SKM-1 (cell line): ENCODE measurements around the gene ANKHD1.
A peak's percentile ranks its signal among the peaks of the same experiment; 100 is the strongest.
"Not testable (repeated sequence)": the region's sequence is repeated elsewhere in the genome, so short reads cannot be mapped to it uniquely, and the experiment has no call there.

Experiments
- DNase-seq: peaks from one replicate; lab custom pipeline; 2025; ENCODE audit not compliant: unreplicated experiment; lab: John Stamatoyannopoulos, UW

The ANKHD1 gene

GRCh38 chr5:140558542-140558941 is 156.9 kb downstream of the ANKHD1 start:
- no peak for DNase-seq

GRCh38 chr5:140560227-140560626 is 158.6 kb downstream of the ANKHD1 start:
- DNase-seq = no peak

- no peak for DNase-seq
These were observed 160.3 kb downstream of the ANKHD1 start for GRCh38 chr5:140561753-140562523.

- DNase-seq = no peak
These were observed 162.0 kb downstream of the ANKHD1 start for GRCh38 chr5:140563596-140563995.

- peak; percentile 96 for DNase-seq
These were observed 162.8 kb downstream of the ANKHD1 start, which contains the start of the genes APBB3 and SLC35A4 for GRCh38 chr5:140564196-140565023. Gene APBB3, minus strand, starts transcription at chr5:140564598. Its CDS starts 353 bp downstream, at chr5:140564245. Gene SLC35A4, plus strand, starts transcription at chr5:140564828. Its CDS starts 2,342 bp downstream, at chr5:140567170.

GRCh38 chr5:140565024-140565779 is 163.6 kb downstream of the ANKHD1 start:
- no peak for DNase-seq

GRCh38 chr5:140565780-140566095 is 164.1 kb downstream of the ANKHD1 start:
- no peak for DNase-seq

GRCh38 chr5:140566665-140567064 is 165.0 kb downstream of the ANKHD1 start:
- DNase-seq = no peak

GRCh38 chr5:140567136-140567818 is 165.6 kb downstream of the ANKHD1 start:
- no peak for DNase-seq

GRCh38 chr5:140567871-140568270 is 166.2 kb downstream of the ANKHD1 start:
- no peak for DNase-seq

- DNase-seq = no peak
These were observed 166.9 kb downstream of the ANKHD1 start for GRCh38 chr5:140568443-140569063.

- no peak for DNase-seq
These were observed 167.6 kb downstream of the ANKHD1 start for GRCh38 chr5:140569197-140569596.

- no peak for DNase-seq
These were observed 168.4 kb downstream of the ANKHD1 start for GRCh38 chr5:140570058-140570457.

GRCh38 chr5:140570488-140570887 is 168.9 kb downstream of the ANKHD1 start:
- DNase-seq = no peak

- DNase-seq = no peak
These were observed 169.5 kb downstream of the ANKHD1 start for GRCh38 chr5:140571105-140571504.

- no peak for DNase-seq
These were observed 172.1 kb downstream of the ANKHD1 start for GRCh38 chr5:140573683-140574082.

GRCh38 chr5:140574165-140574564 is 172.5 kb downstream of the ANKHD1 start:
- DNase-seq = no peak

GRCh38 chr5:140575309-140575708 is 173.7 kb downstream of the ANKHD1 start:
- no peak for DNase-seq

GRCh38 chr5:140576776-140577201 is 175.2 kb downstream of the ANKHD1 start:
- DNase-seq = no peak

GRCh38 chr5:140579188-140579747 is 177.6 kb downstream of the ANKHD1 start:
- not testable (repeated sequence) for DNase-seq
